ENCODE measurements around the gene CTSC.

The CTSC gene

GRCh38 chr11:88353386-88353785 lies 15.8 kb upstream of the CTSC start:
- no peaks in the 10 kb centered on the region for H3K36me3 ChIP-seq (ENCODE audit: insufficient read depth, low read length)
- peaks cover 14% of the 10 kb centered on the region for H3K4me1 ChIP-seq (ENCODE audit: control insufficient read depth, insufficient read depth, low read length, unreplicated experiment)
- H3K27me3 ChIP-seq (ENCODE audit: insufficient read depth, low read length) = no peaks in the 10 kb centered on the region
- no peaks in the 10 kb centered on the region for H3K79me2 ChIP-seq (ENCODE audit: control insufficient read depth, insufficient read depth, low read length, unreplicated experiment)
- no peak overlapping the region for H3K27ac ChIP-seq (ENCODE audit: low read depth, low read length)
- no peak overlapping the region for H2AFZ ChIP-seq (ENCODE audit: low read length, unreplicated experiment)
- no peak overlapping the region for H3K4me3 ChIP-seq (ENCODE audit: low read depth, low read length)

GRCh38 chr11:88352139-88352538 lies 14.6 kb upstream of the CTSC start:
- Histone ChIP-seq H3K79me2 (ENCODE audit: control insufficient read depth, insufficient read depth, low read length, unreplicated experiment) (no peaks in the 10 kb centered on the region), H3K36me3 (ENCODE audit: insufficient read depth, low read length) (no peaks in the 10 kb centered on the region), H3K27ac (ENCODE audit: low read depth, low read length) (no peak overlapping the region), H2AFZ (ENCODE audit: low read length, unreplicated experiment) (no peak overlapping the region), H3K4me3 (ENCODE audit: low read depth, low read length) (no peak overlapping the region), H3K4me1 (ENCODE audit: control insufficient read depth, insufficient read depth, low read length, unreplicated experiment) (peaks cover 3% of the 10 kb centered on the region), H3K27me3 (ENCODE audit: insufficient read depth, low read length) (no peaks in the 10 kb centered on the region)

GRCh38 chr11:88348870-88349269 lies 11.3 kb upstream of the CTSC start:
- Histone ChIP-seq H2AFZ (ENCODE audit: low read length, unreplicated experiment) (no peak overlapping the region), H3K4me3 (ENCODE audit: low read depth, low read length) (no peak overlapping the region), H3K27ac (ENCODE audit: low read depth, low read length) (no peak overlapping the region), H3K36me3 (ENCODE audit: insufficient read depth, low read length) (no peaks in the 10 kb centered on the region), H3K27me3 (ENCODE audit: insufficient read depth, low read length) (no peaks in the 10 kb centered on the region), H3K79me2 (ENCODE audit: control insufficient read depth, insufficient read depth, low read length, unreplicated experiment) (peaks cover 5% of the 10 kb centered on the region), H3K4me1 (ENCODE audit: control insufficient read depth, insufficient read depth, low read length, unreplicated experiment) (peaks cover 23% of the 10 kb centered on the region)

DNA sequence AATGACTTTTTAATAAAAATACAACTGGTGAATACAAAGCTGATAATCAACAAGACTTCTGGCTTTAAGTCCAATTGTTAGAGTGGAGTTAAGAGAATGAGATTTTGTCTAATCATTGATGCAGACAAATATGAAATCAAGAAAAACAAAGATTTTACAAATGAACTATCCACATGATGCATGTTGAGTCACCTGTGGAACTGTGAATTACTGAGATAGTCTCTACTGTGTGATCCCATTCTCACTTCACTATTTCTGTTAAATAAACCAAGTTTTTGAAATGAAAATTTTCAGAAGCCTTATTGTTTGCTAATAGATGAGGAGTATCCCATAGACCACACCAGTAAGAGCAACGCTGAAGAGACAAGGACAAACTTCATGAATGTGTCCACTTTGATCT lies 8.4 kb upstream of the CTSC start:
- Histone ChIP-seq H3K4me1 (ENCODE audit: control insufficient read depth, insufficient read depth, low read length, unreplicated experiment) (peaks cover 23% of the 10 kb centered on the region), H3K27ac (ENCODE audit: low read depth, low read length) (no peak overlapping the region), H3K79me2 (ENCODE audit: control insufficient read depth, insufficient read depth, low read length, unreplicated experiment) (peaks cover 13% of the 10 kb centered on the region), H3K27me3 (ENCODE audit: insufficient read depth, low read length) (no peaks in the 10 kb centered on the region), H3K4me3 (ENCODE audit: low read depth, low read length) (no peak overlapping the region), H2AFZ (ENCODE audit: low read length, unreplicated experiment) (no peak overlapping the region), H3K36me3 (ENCODE audit: insufficient read depth, low read length) (no peaks in the 10 kb centered on the region)

DNA sequence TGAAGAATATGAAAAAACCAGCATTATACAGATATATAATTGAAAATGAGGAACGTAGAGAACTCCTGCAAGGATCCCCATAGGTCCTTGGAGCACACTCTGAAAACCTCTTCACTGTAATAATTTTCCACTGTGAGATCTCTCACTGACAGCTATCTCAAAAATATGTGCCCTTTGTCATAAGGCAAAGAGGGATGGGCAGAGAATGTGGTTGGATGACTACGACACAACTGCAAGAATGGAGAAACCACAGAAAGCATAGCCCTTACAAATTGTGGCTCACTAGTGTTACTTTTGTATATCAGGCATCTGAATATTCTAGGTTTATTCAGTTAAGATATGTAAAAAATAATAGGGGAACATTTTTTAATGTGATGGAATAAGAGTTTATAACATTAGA lies 7.9 kb upstream of the CTSC start:
- no peak overlapping the region for H2AFZ ChIP-seq (ENCODE audit: low read length, unreplicated experiment)
- H3K4me3 ChIP-seq (ENCODE audit: low read depth, low read length) = no peak overlapping the region
- no peaks in the 10 kb centered on the region for H3K36me3 ChIP-seq (ENCODE audit: insufficient read depth, low read length)
- H3K27me3 ChIP-seq (ENCODE audit: insufficient read depth, low read length) = no peaks in the 10 kb centered on the region
- peaks cover 27% of the 10 kb centered on the region for H3K4me1 ChIP-seq (ENCODE audit: control insufficient read depth, insufficient read depth, low read length, unreplicated experiment)
- H3K27ac ChIP-seq (ENCODE audit: low read depth, low read length) = peak overlapping the region; percentile 5; the same call in 1 of the 2 replicates
- H3K79me2 ChIP-seq (ENCODE audit: control insufficient read depth, insufficient read depth, low read length, unreplicated experiment) = peaks cover 14% of the 10 kb centered on the region

DNA sequence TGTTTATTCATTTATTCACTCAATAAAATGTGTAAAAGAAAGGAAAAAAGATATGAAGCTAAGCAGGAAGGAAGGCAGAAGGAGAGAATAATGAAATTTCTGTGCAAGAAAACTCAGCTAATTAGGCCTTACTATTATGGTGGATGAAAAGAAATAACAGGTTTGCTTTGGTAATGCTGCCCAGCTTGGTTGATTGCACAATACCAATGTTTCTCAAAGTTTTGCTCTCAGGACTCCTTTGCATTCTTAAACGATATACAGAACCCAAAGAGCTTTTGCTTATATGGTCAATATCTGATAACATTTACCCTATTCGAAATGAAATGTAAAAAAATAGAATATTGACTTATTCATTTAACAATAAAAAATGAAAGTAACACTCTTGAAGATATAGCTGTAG lies 7.3 kb upstream of the CTSC start:
- Histone ChIP-seq H3K27ac (ENCODE audit: low read depth, low read length) (peak overlapping the region; percentile 5; the same call in 1 of the 2 replicates), H3K4me1 (ENCODE audit: control insufficient read depth, insufficient read depth, low read length, unreplicated experiment) (peaks cover 33% of the 10 kb centered on the region), H2AFZ (ENCODE audit: low read length, unreplicated experiment) (no peak overlapping the region), H3K27me3 (ENCODE audit: insufficient read depth, low read length) (no peaks in the 10 kb centered on the region), H3K4me3 (ENCODE audit: low read depth, low read length) (no peak overlapping the region), H3K36me3 (ENCODE audit: insufficient read depth, low read length) (no peaks in the 10 kb centered on the region), H3K79me2 (ENCODE audit: control insufficient read depth, insufficient read depth, low read length, unreplicated experiment) (peaks cover 19% of the 10 kb centered on the region)

- Histone ChIP-seq H2AFZ (ENCODE audit: low read length, unreplicated experiment) (no peak overlapping the region), H3K79me2 (ENCODE audit: control insufficient read depth, insufficient read depth, low read length, unreplicated experiment) (peaks cover 36% of the 10 kb centered on the region), H3K27me3 (ENCODE audit: insufficient read depth, low read length) (no peaks in the 10 kb centered on the region), H3K4me1 (ENCODE audit: control insufficient read depth, insufficient read depth, low read length, unreplicated experiment) (peaks cover 45% of the 10 kb centered on the region), H3K4me3 (ENCODE audit: low read depth, low read length) (no peak overlapping the region), H3K27ac (ENCODE audit: low read depth, low read length) (no peak overlapping the region), H3K36me3 (ENCODE audit: insufficient read depth, low read length) (no peaks in the 10 kb centered on the region)
These were observed 4.2 kb upstream of the CTSC start for GRCh38 chr11:88341522-88342251.

DNA sequence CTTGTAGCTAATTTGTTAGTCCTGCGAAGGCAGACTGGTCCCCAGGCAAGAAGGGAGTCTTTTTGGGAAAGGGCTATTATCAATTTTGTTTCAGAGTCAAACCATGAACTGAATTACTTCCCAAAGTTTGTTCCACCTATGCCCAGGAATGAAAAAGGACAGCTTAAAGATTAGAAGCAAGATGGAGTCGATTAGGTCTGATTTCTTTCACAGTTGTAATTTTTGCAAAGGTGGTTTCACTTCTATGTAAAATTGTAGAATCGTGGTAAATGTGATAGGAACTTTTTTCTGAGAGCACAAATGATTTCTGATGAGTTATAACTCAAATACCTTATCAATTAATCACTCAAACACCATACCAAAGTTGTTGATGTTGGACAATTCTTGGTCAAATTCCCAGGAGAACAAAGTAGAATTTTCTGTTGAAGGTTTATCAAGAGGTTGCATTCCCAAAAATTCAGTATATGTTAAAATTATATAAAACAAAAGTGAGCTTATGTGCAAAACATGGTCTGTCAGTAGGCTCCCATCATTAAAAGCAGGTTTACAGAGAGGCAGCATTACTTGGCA lies 2.9 kb upstream of the CTSC start:
- H3K4me3 ChIP-seq (ENCODE audit: low read depth, low read length) = peak overlapping the region; percentile 9
- H3K36me3 ChIP-seq (ENCODE audit: insufficient read depth, low read length) = no peaks in the 10 kb centered on the region; the same call in 1 of the 2 replicates
- peak overlapping the region; percentile 12; the same call in 1 of the 2 replicates for H3K27ac ChIP-seq (ENCODE audit: low read depth, low read length)
- peaks cover 39% of the 10 kb centered on the region for H3K4me1 ChIP-seq (ENCODE audit: control insufficient read depth, insufficient read depth, low read length, unreplicated experiment)
- H3K79me2 ChIP-seq (ENCODE audit: control insufficient read depth, insufficient read depth, low read length, unreplicated experiment) = peaks cover 46% of the 10 kb centered on the region
- no peak overlapping the region for H2AFZ ChIP-seq (ENCODE audit: low read length, unreplicated experiment)
- H3K27me3 ChIP-seq (ENCODE audit: insufficient read depth, low read length) = no peaks in the 10 kb centered on the region

DNA sequence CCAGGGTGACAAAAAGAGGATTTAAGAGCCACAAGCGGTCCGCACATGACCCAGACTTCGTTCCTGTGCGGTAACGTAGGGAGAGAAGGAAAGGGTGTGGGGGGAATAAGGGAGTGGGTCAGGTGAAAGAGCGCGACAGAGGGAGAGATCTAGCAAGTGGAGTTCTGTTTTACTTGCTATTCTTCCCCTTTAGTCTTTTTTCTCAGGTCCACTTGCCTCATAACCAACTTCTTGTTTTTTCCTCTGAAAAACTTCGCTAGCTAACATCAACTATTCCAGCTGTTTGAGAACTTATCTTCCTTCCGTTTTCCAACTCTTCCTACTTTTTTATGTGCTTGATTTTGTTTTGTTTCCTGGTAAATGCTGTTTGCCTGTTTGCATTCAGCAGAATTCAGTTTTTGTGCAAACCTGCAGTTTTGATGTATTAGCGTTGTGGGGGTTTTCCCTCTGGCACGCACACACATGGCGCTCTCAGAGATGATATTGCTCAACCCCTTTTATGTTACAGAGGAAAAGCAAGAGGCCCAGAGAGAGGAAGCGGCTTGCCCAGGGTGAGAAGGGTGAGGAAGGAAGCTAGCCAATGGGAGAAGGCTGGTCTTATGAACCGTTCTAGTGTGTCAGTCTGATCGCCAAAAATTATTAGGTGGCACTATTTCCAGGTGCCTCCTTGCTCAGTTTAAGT lies 592 bp upstream of the CTSC start:
- peaks cover 17% of the 10 kb centered on the region for H3K36me3 ChIP-seq (ENCODE audit: insufficient read depth, low read length)
- H3K27ac ChIP-seq (ENCODE audit: low read depth, low read length) = peak overlapping the region; percentile 77
- peaks cover 48% of the 10 kb centered on the region for H3K4me1 ChIP-seq (ENCODE audit: control insufficient read depth, insufficient read depth, low read length, unreplicated experiment)
- H3K27me3 ChIP-seq (ENCODE audit: insufficient read depth, low read length) = no peaks in the 10 kb centered on the region
- H2AFZ ChIP-seq (ENCODE audit: low read length, unreplicated experiment) = peak overlapping the region; percentile 88
- H3K4me3 ChIP-seq (ENCODE audit: low read depth, low read length) = peak overlapping the region; percentile 99
- H3K79me2 ChIP-seq (ENCODE audit: control insufficient read depth, insufficient read depth, low read length, unreplicated experiment) = peaks cover 60% of the 10 kb centered on the region

DNA sequence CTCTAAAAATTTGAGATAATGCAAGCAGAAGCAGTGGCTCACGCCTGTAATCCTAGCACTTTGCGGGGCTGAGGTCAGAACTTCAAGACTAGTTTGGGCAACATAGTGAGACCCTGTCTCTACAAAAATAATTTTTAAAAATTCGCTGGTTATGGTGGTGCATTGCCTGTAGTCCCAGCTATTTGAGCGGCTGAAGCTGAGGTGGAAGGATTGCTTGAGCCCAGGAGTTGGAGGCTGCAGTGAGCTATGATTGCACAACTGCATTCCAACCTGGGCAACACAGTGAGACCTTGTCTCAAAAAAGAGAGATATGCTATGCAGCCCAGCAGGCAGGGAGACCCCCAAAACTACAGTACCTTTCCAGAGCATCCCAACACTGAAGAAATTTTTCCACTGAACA lies 2.3 kb downstream of the CTSC start:
- Histone ChIP-seq H3K36me3 (ENCODE audit: insufficient read depth, low read length) (peaks cover 36% of the 10 kb centered on the region), H3K4me3 (ENCODE audit: low read depth, low read length) (peak overlapping the region; percentile 99), H2AFZ (ENCODE audit: low read length, unreplicated experiment) (no peak overlapping the region), H3K4me1 (ENCODE audit: control insufficient read depth, insufficient read depth, low read length, unreplicated experiment) (peaks cover 49% of the 10 kb centered on the region), H3K79me2 (ENCODE audit: control insufficient read depth, insufficient read depth, low read length, unreplicated experiment) (peaks cover 70% of the 10 kb centered on the region), H3K27ac (ENCODE audit: low read depth, low read length) (no peak overlapping the region), H3K27me3 (ENCODE audit: insufficient read depth, low read length) (no peaks in the 10 kb centered on the region)
